Adrenal gland (tissue), 5 donors: ENCODE data around the gene CEP164.

Experiments used
- POLR2A ChIP-seq, 2 donors: fragments of 450-650 bp; IDR thresholded peaks; one replicate each; pipeline ENCODE4 v1.6.1; 2017; ENCODE audit warnings: antibody characterized with exemption in 2 of 2, mild to moderate bottlenecking in 2 of 2, moderate library complexity in 1 of 2
- TF ChIP-seq, protein P1 (sequence below), 6 experiments: fragments of 450-650 bp in 4 of 6; fragments of 200-600 bp in 2 of 6; sonication (generic) in 1 of 6; IDR thresholded peaks; 1 replicate in 5 of 6; 2 replicates in 1 of 6; pipeline versions ENCODE4 v1.5.1 to v1.8.0; 2016 to 2021; ENCODE audit warnings: antibody characterized with exemption in 6 of 6, mild to moderate bottlenecking in 2 of 6, moderate library complexity in 1 of 6
- donor health status: DM: no; HTN: no; CAD: no.

- TF ChIP-seq POLR2A (IDR thresholded peaks at IDR 0.05), result no peak
- TF ChIP-seq, protein P1, sequence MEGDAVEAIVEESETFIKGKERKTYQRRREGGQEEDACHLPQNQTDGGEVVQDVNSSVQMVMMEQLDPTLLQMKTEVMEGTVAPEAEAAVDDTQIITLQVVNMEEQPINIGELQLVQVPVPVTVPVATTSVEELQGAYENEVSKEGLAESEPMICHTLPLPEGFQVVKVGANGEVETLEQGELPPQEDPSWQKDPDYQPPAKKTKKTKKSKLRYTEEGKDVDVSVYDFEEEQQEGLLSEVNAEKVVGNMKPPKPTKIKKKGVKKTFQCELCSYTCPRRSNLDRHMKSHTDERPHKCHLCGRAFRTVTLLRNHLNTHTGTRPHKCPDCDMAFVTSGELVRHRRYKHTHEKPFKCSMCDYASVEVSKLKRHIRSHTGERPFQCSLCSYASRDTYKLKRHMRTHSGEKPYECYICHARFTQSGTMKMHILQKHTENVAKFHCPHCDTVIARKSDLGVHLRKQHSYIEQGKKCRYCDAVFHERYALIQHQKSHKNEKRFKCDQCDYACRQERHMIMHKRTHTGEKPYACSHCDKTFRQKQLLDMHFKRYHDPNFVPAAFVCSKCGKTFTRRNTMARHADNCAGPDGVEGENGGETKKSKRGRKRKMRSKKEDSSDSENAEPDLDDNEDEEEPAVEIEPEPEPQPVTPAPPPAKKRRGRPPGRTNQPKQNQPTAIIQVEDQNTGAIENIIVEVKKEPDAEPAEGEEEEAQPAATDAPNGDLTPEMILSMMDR (IDR thresholded peaks at IDR 0.05), result no peak
These were observed 28.7 kb downstream of the CEP164 start for GRCh38 chr11:117356126-117356890.
